Esophagus muscularis mucosa (tissue), 4 donors: ENCODE measurements around the gene CAMK2A.

Experiments used
- CTCF ChIP-seq, 3 experiments: fragments of 200-600 bp in 2 of 3; fragments of 450-650 bp in 1 of 3; sonication (generic) in 2 of 3; IDR thresholded peaks; one replicate each; pipeline ENCODE4 v1.5.1; 2017 to 2019; ENCODE audit warnings: antibody characterized with exemption in 3 of 3, mild to moderate bottlenecking in 2 of 3, moderate library complexity in 1 of 3
- EP300 ChIP-seq: sonication (generic); formaldehyde crosslinking; IDR thresholded peaks from one replicate; pipeline ENCODE4 v1.6.1; 2017; ENCODE audit warnings: antibody characterized with exemption
- POLR2A ChIP-seq: fragments of 450-650 bp; IDR thresholded peaks from one replicate; pipeline ENCODE4 v1.6.1; 2017; ENCODE audit warnings: antibody characterized with exemption, moderate library complexity, mild to moderate bottlenecking, low read depth
- POLR2AphosphoS5 ChIP-seq, 2 donors: sonication (generic); formaldehyde crosslinking; IDR thresholded peaks; one replicate each; pipeline ENCODE4 v1.6.1; 2017; ENCODE audit warnings: antibody characterized with exemption in 2 of 2

- no peak for TF ChIP-seq CTCF (IDR thresholded peaks at IDR 0.05)
- no peak for TF ChIP-seq POLR2A
- no peak for TF ChIP-seq EP300
- no peak for TF ChIP-seq POLR2AphosphoS5 (IDR thresholded peaks at IDR 0.05)
Measured at GRCh38 chr5:150311015-150311692, 21.6 kb upstream of the CAMK2A start.
